NB4 (cell line): ENCODE data around the gene EDNRB.

ENCODE experiments used
- DNase-seq: peaks from one replicate; pipeline ENCODE4 v3.0.0; 2010; ENCODE audit warnings: low read depth
- H3K4me3 ChIP-seq: one replicate; pipeline ENCODE4 v1.5.1; 2011; ENCODE audit warnings: mild to moderate bottlenecking, low read depth, low read length, moderate library complexity
- MYC ChIP-seq: IDR thresholded peaks from 2 replicates; pipeline ENCODE4 v1.6.1; 2011; ENCODE audit warnings: low read depth, low read length
- POLR2A ChIP-seq: IDR thresholded peaks from 2 replicates; pipeline ENCODE4 v1.6.1; 2011; ENCODE audit warnings: mild to moderate bottlenecking; ENCODE audit not compliant: insufficient read length; ENCODE audit errors: extremely low read depth
- TF ChIP-seq, protein P1 (sequence below): IDR thresholded peaks from one replicate; pipeline ENCODE4 v1.5.1; 2012; ENCODE audit warnings: low read depth, low read length
- TF ChIP-seq, protein P2 (sequence below): IDR thresholded peaks from 2 replicates; pipeline ENCODE4 v1.6.1; 2011; ENCODE audit warnings: low read depth, low read length

EDNRB gene

DNA sequence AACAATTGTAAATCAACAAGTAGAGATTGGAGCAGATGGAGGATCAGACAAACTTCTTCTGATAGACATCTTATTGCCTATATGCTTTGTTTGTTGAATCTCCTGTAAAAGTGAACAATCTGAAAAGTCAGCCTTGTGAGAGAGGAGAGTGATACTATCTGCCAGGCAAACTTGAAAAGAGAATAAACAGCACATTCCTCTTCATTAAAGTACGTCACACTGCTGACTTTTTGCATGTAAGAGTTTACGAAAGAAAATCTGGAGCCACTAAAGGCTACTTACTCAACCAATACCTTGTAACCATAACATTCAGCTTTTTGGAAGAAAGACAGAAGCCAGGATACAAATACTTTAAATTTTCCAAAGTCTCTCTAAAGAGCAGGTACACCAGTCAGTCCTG, 42.5 kb downstream of the EDNRB start:
- TF ChIP-seq MYC (no peak), POLR2A (no peak)
- TF ChIP-seq, protein P1, sequence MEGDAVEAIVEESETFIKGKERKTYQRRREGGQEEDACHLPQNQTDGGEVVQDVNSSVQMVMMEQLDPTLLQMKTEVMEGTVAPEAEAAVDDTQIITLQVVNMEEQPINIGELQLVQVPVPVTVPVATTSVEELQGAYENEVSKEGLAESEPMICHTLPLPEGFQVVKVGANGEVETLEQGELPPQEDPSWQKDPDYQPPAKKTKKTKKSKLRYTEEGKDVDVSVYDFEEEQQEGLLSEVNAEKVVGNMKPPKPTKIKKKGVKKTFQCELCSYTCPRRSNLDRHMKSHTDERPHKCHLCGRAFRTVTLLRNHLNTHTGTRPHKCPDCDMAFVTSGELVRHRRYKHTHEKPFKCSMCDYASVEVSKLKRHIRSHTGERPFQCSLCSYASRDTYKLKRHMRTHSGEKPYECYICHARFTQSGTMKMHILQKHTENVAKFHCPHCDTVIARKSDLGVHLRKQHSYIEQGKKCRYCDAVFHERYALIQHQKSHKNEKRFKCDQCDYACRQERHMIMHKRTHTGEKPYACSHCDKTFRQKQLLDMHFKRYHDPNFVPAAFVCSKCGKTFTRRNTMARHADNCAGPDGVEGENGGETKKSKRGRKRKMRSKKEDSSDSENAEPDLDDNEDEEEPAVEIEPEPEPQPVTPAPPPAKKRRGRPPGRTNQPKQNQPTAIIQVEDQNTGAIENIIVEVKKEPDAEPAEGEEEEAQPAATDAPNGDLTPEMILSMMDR: no peak
- TF ChIP-seq, protein P2, sequence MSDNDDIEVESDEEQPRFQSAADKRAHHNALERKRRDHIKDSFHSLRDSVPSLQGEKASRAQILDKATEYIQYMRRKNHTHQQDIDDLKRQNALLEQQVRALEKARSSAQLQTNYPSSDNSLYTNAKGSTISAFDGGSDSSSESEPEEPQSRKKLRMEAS: no peak
- no peak for DNase-seq
- H3K4me3 ChIP-seq: no peak overlapping the region

GRCh38 chr13:77874406-77874805, 44.2 kb downstream of the EDNRB start:
- TF ChIP-seq MYC (no peak), POLR2A (no peak)
- TF ChIP-seq, protein P1: no peak
- TF ChIP-seq, protein P2: no peak
- no peak for DNase-seq
- no peak overlapping the region for H3K4me3 ChIP-seq

GRCh38 chr13:77872995-77873394, 45.6 kb downstream of the EDNRB start:
- DNase-seq: no peak

DNA sequence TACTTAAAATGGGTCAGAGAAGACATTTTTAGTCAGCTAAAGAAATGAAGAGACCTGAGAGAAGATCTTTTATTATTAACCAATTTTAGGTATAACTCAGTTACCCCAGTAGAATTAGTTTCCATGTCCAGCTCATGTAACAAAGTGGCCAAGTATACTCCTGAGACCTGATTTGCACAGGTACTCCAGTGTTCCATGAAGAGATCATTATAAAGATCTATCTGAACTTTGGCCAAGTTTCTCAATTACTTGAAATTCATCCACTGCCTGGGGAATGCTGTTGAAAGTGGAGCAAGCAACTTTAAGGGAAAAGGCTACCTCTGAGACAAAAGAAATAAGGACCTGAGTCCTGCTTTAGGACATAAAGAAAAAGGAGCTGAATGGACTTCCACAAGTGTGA, 47.0 kb downstream of the EDNRB start:
- H3K4me3 ChIP-seq: no peak overlapping the region
- TF ChIP-seq, protein P1: no peak
- TF ChIP-seq POLR2A: no peak
- no peak for TF ChIP-seq MYC
- TF ChIP-seq, protein P2: no peak
- no peak for DNase-seq

More at GRCh38 chr13:77872995-77873394, 45.6 kb downstream of the EDNRB start:
- TF ChIP-seq POLR2A (no peak), MYC (no peak)
- H3K4me3 ChIP-seq: no peak overlapping the region

- H3K4me3 ChIP-seq: no peak overlapping the region
- no peak for DNase-seq
- TF ChIP-seq MYC (no peak), POLR2A (no peak)
- TF ChIP-seq, protein P1: no peak
- TF ChIP-seq, protein P2: no peak
Observed at GRCh38 chr13:77868717-77869116, 49.9 kb downstream of the EDNRB start.

GRCh38 chr13:77866971-77867370, 51.7 kb downstream of the EDNRB start:
- TF ChIP-seq, protein P1: no peak
- TF ChIP-seq, protein P2: no peak
- no peak for TF ChIP-seq POLR2A
- no peak for TF ChIP-seq MYC
- DNase-seq: no peak
- H3K4me3 ChIP-seq: no peak overlapping the region
